SH-SY5Y (cell line): ENCODE data around the gene HOXB3.

Experiments used
- GATA2 ChIP-seq: IDR thresholded peaks from 2 replicates; pipeline ENCODE4 v1.6.1; 2011; ENCODE audit warnings: mild to moderate bottlenecking, low read depth, low read length
- GATA3 ChIP-seq: IDR thresholded peaks from 2 replicates; pipeline ENCODE4 v1.6.1; 2011; ENCODE audit warnings: low read depth, mild to moderate bottlenecking, low read length, moderate library complexity

GRCh38 chr17:48603959-48604769 is 14.1 kb upstream of the HOXB3 start:
- TF ChIP-seq GATA2 = no peak
- no peak for TF ChIP-seq GATA3
